Gastrocnemius medialis (tissue), 4 donors: Measurements from ENCODE around the gene RASSF5. TPM values are rescaled to one million over a fixed set of nuclear protein-coding genes. Genes with fewer than 3 reads are reported as not detected.

Source experiments
- ATAC-seq, 2 donors: fragments of 150-250 bp; one replicate each; pipeline ENCODE4 v1.9.1; 2016
- DNase-seq, 2 donors: peaks; one replicate each; pipeline ENCODE4 v3.0.0-alpha.2; 2019
- H3K27ac ChIP-seq, 4 donors: fragments of 200-600 bp; sonication (generic); 1 replicate in 1 of 4; 2 replicates in 3 of 4; pipeline ENCODE4 v1.5.1; 2016 to 2018; ENCODE audit warnings: mild to moderate bottlenecking in 2 of 4, moderate library complexity in 1 of 4
- H3K27me3 ChIP-seq, 3 donors: fragments of 200-600 bp; sonication (generic) in 2 of 3; 1 replicate in 1 of 3; 2 replicates in 2 of 3; pipeline versions ENCODE4 v1.5.1 to v1.6.0; 2016 to 2019; ENCODE audit warnings: mild to moderate bottlenecking in 1 of 3, moderate library complexity in 1 of 3
- H3K36me3 ChIP-seq, 2 donors: fragments of 200-600 bp; sonication (generic) in 1 of 2; one replicate each; pipeline ENCODE4 v1.5.1; 2017 to 2018
- H3K4me1 ChIP-seq, 2 donors: fragments of 200-600 bp; sonication (generic) in 1 of 2; one replicate each; pipeline ENCODE4 v1.5.1; 2016 to 2017; ENCODE audit warnings: mild to moderate bottlenecking in 2 of 2
- H3K4me3 ChIP-seq, 4 donors: fragments of 200-600 bp; sonication (generic) in 3 of 4; 1 replicate in 1 of 4; 2 replicates in 3 of 4; pipeline ENCODE4 v1.5.1; 2016 to 2019; ENCODE audit warnings: mild to moderate bottlenecking in 2 of 4
- H3K9me3 ChIP-seq, 3 donors: fragments of 200-600 bp; sonication (generic) in 2 of 3; 1 replicate in 1 of 3; 2 replicates in 2 of 3; pipeline ENCODE4 v1.5.1; 2016 to 2019
- CTCF ChIP-seq, 5 experiments: fragments of 450-650 bp in 3 of 5; fragments of 200-600 bp in 2 of 5; sonication (generic) in 2 of 5; IDR thresholded peaks in 4 of 5; conservative IDR thresholded peaks in 1 of 5; 1 replicate in 4 of 5; 2 replicates in 1 of 5; pipeline ENCODE4 v1.5.1; 2016 to 2019; ENCODE audit warnings: antibody characterized with exemption in 5 of 5, mild to moderate bottlenecking in 3 of 5, moderate library complexity in 3 of 5
- POLR2A ChIP-seq, 2 donors: fragments of 450-650 bp; IDR thresholded peaks; one replicate each; pipeline ENCODE4 v1.6.1; 2017; ENCODE audit warnings: antibody characterized with exemption in 2 of 2, mild to moderate bottlenecking in 2 of 2, moderate library complexity in 2 of 2
- in situ Hi-C, 4 donors: fragments of 200-750 bp; cut with MboI; loops; one replicate each; pipeline versions ENCODE4 v1.15.0 to v1.8.0; 2017; ENCODE audit warnings: low sequenced_read_pairs in 4 of 4
- intact Hi-C: fragments of 100-400 bp; cut with DNase I; formaldehyde crosslinking; loops from one replicate; pipeline ENCODE4 v1.15.1; 2023; ENCODE audit warnings: low total_unique reads
- total RNA-seq, 4 donors: library from RNA; depleted of rRNA; stranded (reverse); fragments of >200 nt; gene quantifications; one replicate each; pipeline versions ENCODE4 v1.1.0 to v1.2.3, GENCODE V29; 2016

RASSF5 gene
- total RNA-seq, 4 donors from 2014 or later, result 5.9 to 15.9 (median 9.4) TPM

- DNase-seq (no peak), ATAC-seq (no peak)
- TF ChIP-seq CTCF (IDR thresholded peaks at IDR 0.05 in 4 of 5, conservative IDR thresholded peaks at IDR 0.05 in 1 of 5) (no peak), POLR2A (IDR thresholded peaks at IDR 0.05) (no peak)
- peak overlapping the region in 3 of 4 donors; percentile 81 to 83 (median 83) for H3K27ac ChIP-seq
- H3K9me3 ChIP-seq, result no peaks in the 10 kb centered on the region
- H3K4me3 ChIP-seq, result no peak overlapping the region
- H3K36me3 ChIP-seq, result no peaks in the 10 kb centered on the region
- intact Hi-C loops, result loop anchor here (10.0 kb wide), 1 partner anchor 550 kb away; the partner anchor contains the start of genes PFKFB2 and YOD1
- H3K27me3 ChIP-seq, result peaks cover 13 to 26% (median 18%) of the 10 kb centered on the region in 3 donors
- in situ Hi-C loops, result no loop called here
- peaks cover 24 to 36% of the 10 kb centered on the region in 2 donors for H3K4me1 ChIP-seq
These were observed 3.0 kb upstream of the RASSF5 start for GRCh38 chr1:206504363-206504713.

GRCh38 chr1:206505702-206506355, 1.5 kb upstream of the RASSF5 start:
- Histone ChIP-seq H3K27me3 (peaks cover 13 to 26% (median 19%) of the 10 kb centered on the region in 3 donors), H3K27ac (no peak overlapping the region), H3K36me3 (no peaks in the 10 kb centered on the region), H3K4me1 (peaks cover 24 to 36% of the 10 kb centered on the region in 2 donors), H3K9me3 (no peaks in the 10 kb centered on the region), H3K4me3 (no peak overlapping the region)
- ATAC-seq (no peak), DNase-seq (no peak)
- in situ Hi-C loops, result no loop called here
- intact Hi-C loops, result loop anchor here (5.0 to 10.0 kb wide), 2 partner anchors 46 to 549 kb away; partner anchors contain the start of genes PFKFB2 and YOD1
- TF ChIP-seq CTCF (IDR thresholded peaks at IDR 0.05 in 4 of 5, conservative IDR thresholded peaks at IDR 0.05 in 1 of 5), result peak in 1 of 5 experiments; percentile 11
- no peak for TF ChIP-seq POLR2A (IDR thresholded peaks at IDR 0.05)

- no peaks in the 10 kb centered on the region for H3K36me3 ChIP-seq
- no peaks in the 10 kb centered on the region for H3K9me3 ChIP-seq
- H3K27ac ChIP-seq, result peak overlapping the region in 2 of 4 donors; percentile 30 to 61
- H3K4me3 ChIP-seq, result peak overlapping the region; percentile 55 to 78 (median 68)
- peaks cover 24 to 36% of the 10 kb centered on the region in 2 donors for H3K4me1 ChIP-seq
- in situ Hi-C loops (no loop called here), intact Hi-C loops (loop anchor here (5.0 to 10.0 kb wide), 2 partner anchors 46 to 548 kb away; partner anchors contain the start of genes PFKFB2 and YOD1)
- ATAC-seq (no peak), DNase-seq (no peak)
- TF ChIP-seq POLR2A (IDR thresholded peaks at IDR 0.05) (no peak), CTCF (IDR thresholded peaks at IDR 0.05 in 4 of 5, conservative IDR thresholded peaks at IDR 0.05 in 1 of 5) (no peak)
- H3K27me3 ChIP-seq, result peaks cover 13 to 26% (median 19%) of the 10 kb centered on the region in 3 donors
These were observed 687 bp upstream of the RASSF5 start for GRCh38 chr1:206506405-206507283.

- intact Hi-C loops, result loop anchor here (5.0 to 10.0 kb wide), 2 partner anchors 44 to 546 kb away; partner anchors contain the start of genes PFKFB2 and YOD1
- Histone ChIP-seq H3K27me3 (peaks cover 13 to 26% (median 19%) of the 10 kb centered on the region in 3 donors), H3K4me1 (peaks cover 24 to 32% of the 10 kb centered on the region in 2 donors), H3K27ac (peak overlapping the region in 2 of 4 donors; percentile 61 to 64), H3K4me3 (peak overlapping the region; percentile 55 to 78 (median 68)), H3K9me3 (no peaks in the 10 kb centered on the region), H3K36me3 (no peaks in the 10 kb centered on the region)
- TF ChIP-seq POLR2A (IDR thresholded peaks at IDR 0.05), result no peak
- no peak for TF ChIP-seq CTCF (IDR thresholded peaks at IDR 0.05 in 4 of 5, conservative IDR thresholded peaks at IDR 0.05 in 1 of 5)
- in situ Hi-C loops, result no loop called here
- DNase-seq, result no peak
- ATAC-seq, result no peak
These were observed 979 bp downstream of the RASSF5 start for GRCh38 chr1:206508130-206508889.
